HepG2 (cell line): ENCODE data around the gene RPS14. TPM values are rescaled to one million over a fixed set of nuclear protein-coding genes. Genes with fewer than 3 reads are reported as not detected.

ENCODE experiments used
- DPF2 ChIP-seq: sonication (generic); formaldehyde crosslinking; IDR thresholded peaks from 2 replicates; pipeline ENCODE4 v1.4.0; 2020; ENCODE audit warnings: mild to moderate bottlenecking, low read depth, missing genetic modification reagents, borderline replicate concordance
- DR1 ChIP-seq: sonication (generic); formaldehyde crosslinking; IDR thresholded peaks from 2 replicates; pipeline ENCODE4 v1.8.0; 2021; ENCODE audit warnings: mild to moderate bottlenecking, missing genetic modification reagents, inconsistent platforms
- ELF4 ChIP-seq: sonication (generic); formaldehyde crosslinking; IDR thresholded peaks from 2 replicates; pipeline ENCODE4 v1.5.0; 2020; ENCODE audit warnings: missing genetic modification reagents, mild to moderate bottlenecking, moderate library complexity, borderline replicate concordance
- ETS1 ChIP-seq: sonication (generic); formaldehyde crosslinking; IDR thresholded peaks from 2 replicates; pipeline ENCODE4 v1.4.0; 2020; ENCODE audit warnings: missing genetic modification reagents
- HNF1B ChIP-seq: sonication (generic); formaldehyde crosslinking; IDR thresholded peaks from 2 replicates; pipeline ENCODE4 v1.5.1; 2020; ENCODE audit warnings: mild to moderate bottlenecking, moderate library complexity, missing genetic modification reagents
- KLF13 ChIP-seq: sonication (generic); formaldehyde crosslinking; IDR thresholded peaks from 2 replicates; pipeline ENCODE4 v1.4.0; 2020; ENCODE audit warnings: mild to moderate bottlenecking, missing genetic modification reagents
- MEF2D ChIP-seq: sonication (generic); formaldehyde crosslinking; IDR thresholded peaks from 2 replicates; pipeline ENCODE4 v1.5.1; 2020; ENCODE audit warnings: mild to moderate bottlenecking, missing genetic modification reagents
- PBX2 ChIP-seq: IDR thresholded peaks from 2 replicates; pipeline ENCODE4 v1.6.1; 2016; ENCODE audit warnings: control low read depth
- SMAD9 ChIP-seq: sonication (generic); formaldehyde crosslinking; IDR thresholded peaks from 2 replicates; pipeline ENCODE4 v1.5.1; 2020; ENCODE audit warnings: mild to moderate bottlenecking, missing genetic modification reagents
- SOX5 ChIP-seq: IDR thresholded peaks from 2 replicates; pipeline ENCODE4 v1.6.1; 2016; ENCODE audit warnings: borderline replicate concordance
- SRF ChIP-seq: IDR thresholded peaks from 2 replicates; pipeline ENCODE4 v1.6.1; 2011; ENCODE audit warnings: mild to moderate bottlenecking, low read depth, low read length, moderate library complexity
- TEAD3 ChIP-seq: optimal IDR thresholded peaks from 2 replicates; pipeline ENCODE3; 2016; ENCODE audit warnings: borderline replicate concordance
- ZBTB2 ChIP-seq: sonication (generic); formaldehyde crosslinking; IDR thresholded peaks from 2 replicates; pipeline ENCODE4 v1.8.0; 2022; ENCODE audit warnings: low read depth, missing genetic modification reagents
- ZBTB21 ChIP-seq: sonication (generic); formaldehyde crosslinking; IDR thresholded peaks from 2 replicates; pipeline ENCODE4 v1.4.0; 2020; ENCODE audit warnings: missing genetic modification reagents
- ZBTB42 ChIP-seq: sonication (generic); formaldehyde crosslinking; IDR thresholded peaks from 2 replicates; pipeline ENCODE4 v1.5.0; 2020; ENCODE audit warnings: mild to moderate bottlenecking, missing genetic modification reagents
- ZBTB7A ChIP-seq: sonication (generic); formaldehyde crosslinking; IDR thresholded peaks from 2 replicates; pipeline ENCODE4 v1.8.0; 2022; ENCODE audit warnings: mild to moderate bottlenecking, missing genetic modification reagents
- ZKSCAN1 ChIP-seq: fragments of 150-350 bp; IDR thresholded peaks from 2 replicates; pipeline ENCODE4 v1.6.1; 2014; ENCODE audit warnings: low read length
- ZNF160 ChIP-seq: sonication (generic); formaldehyde crosslinking; IDR thresholded peaks from 2 replicates; pipeline ENCODE4 v1.8.0; 2022; ENCODE audit warnings: mild to moderate bottlenecking, inconsistent platforms, missing genetic modification reagents
- ZNF205 ChIP-seq: IDR thresholded peaks from 2 replicates; pipeline ENCODE4 v1.6.1; 2018; ENCODE audit warnings: missing biosample characterization, missing genetic modification reagents
- ZNF597 ChIP-seq: sonication (generic); formaldehyde crosslinking; IDR thresholded peaks from 2 replicates; pipeline ENCODE4 v1.5.0; 2020; ENCODE audit warnings: missing genetic modification reagents
- ZNF605 ChIP-seq: sonication (generic); formaldehyde crosslinking; IDR thresholded peaks from 2 replicates; pipeline ENCODE4 v1.8.0; 2022; ENCODE audit warnings: mild to moderate bottlenecking, missing genetic modification reagents
- ZNF619 ChIP-seq: sonication (generic); formaldehyde crosslinking; IDR thresholded peaks from 2 replicates; pipeline ENCODE4 v1.4.0; 2020; ENCODE audit warnings: mild to moderate bottlenecking, missing genetic modification reagents
- ZNF761 ChIP-seq: sonication (generic); formaldehyde crosslinking; conservative IDR thresholded peaks from 2 replicates; pipeline ENCODE4 v1.4.0; 2020; ENCODE audit warnings: mild to moderate bottlenecking, missing genetic modification reagents
- ZNF850 ChIP-seq: sonication (generic); formaldehyde crosslinking; conservative IDR thresholded peaks from 2 replicates; pipeline ENCODE4 v1.9.0; 2021; ENCODE audit warnings: mild to moderate bottlenecking, missing genetic modification reagents
- polyA plus RNA-seq, 8 experiments: library from polyadenylated mRNA; depleted of rRNA in 3 of 8; stranded (reverse) in 7 of 8; unstranded in 1 of 8; fragments of >200 nt; fragmentation: Illumina TruSeq in 4 of 8; extraction: Trizol in 4 of 8; gene quantifications; 2 replicates each; pipeline versions ENCODE4 v1.2.1 to v1.2.3, GENCODE V29; 2011 to 2016; ENCODE audit warnings: low read depth in 4 of 8, missing spikeins in 1 of 8, mixed read lengths in 1 of 8; ENCODE audit not compliant: insufficient read depth in 1 of 8
- total RNA-seq, 5 experiments: library from RNA; depleted of rRNA; stranded (reverse); fragments of >200 nt; fragmentation: Illumina TruSeq; extraction: Trizol; gene quantifications; 2 replicates each; pipeline ENCODE4 v1.2.3, GENCODE V29; 2016; ENCODE audit warnings: low read depth in 1 of 5

RPS14 gene
- total and polyA plus RNA-seq, 2 of the 13 experiments (the other 11 are each of a cell fraction or from before 2014, with no cell fraction given) = 2,116 to 3,295 TPM

- TF ChIP-seq ZBTB2 (CRISPR knock-in tag) (no peak), ZBTB7A (CRISPR knock-in tag) (no peak), DR1 (CRISPR knock-in tag) (peak; percentile 94), ZBTB21 (CRISPR knock-in tag) (no peak), TEAD3 (peak; percentile 75), HNF1B (CRISPR knock-in tag) (0 out of 2 replicates have a peak, but pooled peaks have one; percentile 59), MEF2D (CRISPR knock-in tag) (0 out of 2 replicates have a peak, but pooled peaks have one; percentile 24), ETS1 (CRISPR knock-in tag) (no peak), ZNF605 (CRISPR knock-in tag) (peak; percentile 43; the same call in 1 of the 2 replicates), ZNF205 (0 out of 2 replicates have a peak, but pooled peaks have one; percentile 14), PBX2 (CRISPR knock-in tag) (no peak), ZNF619 (CRISPR knock-in tag) (no peak), ZNF597 (CRISPR knock-in tag) (no peak), KLF13 (CRISPR knock-in tag) (no peak), DPF2 (CRISPR knock-in tag) (no peak), SOX5 (CRISPR knock-in tag) (peak; percentile 43; the same call in 1 of the 2 replicates), SRF (0 out of 2 replicates have a peak, but pooled peaks have one; percentile 20), ELF4 (no peak), ZNF160 (0 out of 2 replicates have a peak, but pooled peaks have one; percentile 59), SMAD9 (CRISPR knock-in tag) (no peak), ZKSCAN1 (no peak), ZNF761 (CRISPR knock-in tag) (no peak), ZNF850 (CRISPR knock-in tag) (no peak), ZBTB42 (CRISPR knock-in tag) (peak; percentile 57; the same call in 1 of the 2 replicates)
Measured at GRCh38 chr5:150412319-150413175, 37.0 kb downstream of the RPS14 start, which contains the start of gene CD74 (continued).
